GM12865 (cell line): ENCODE measurements around the gene SCAP.

Source experiments
- DNase-seq: peaks from one replicate; pipeline ENCODE4 v3.0.0; 2010; ENCODE audit warnings: low read depth
- H3K4me3 ChIP-seq: 2 replicates; pipeline ENCODE4 v1.5.1; 2011; ENCODE audit warnings: mild to moderate bottlenecking, low read depth, low read length, control low read depth
- TF ChIP-seq, protein P1 (sequence below): IDR thresholded peaks from 2 replicates; pipeline ENCODE4 v1.5.1; 2011; ENCODE audit warnings: low read length, control low read depth, low read depth, inconsistent platforms; ENCODE audit not compliant: insufficient read depth; ENCODE audit errors: missing control alignments

SCAP gene

DNA sequence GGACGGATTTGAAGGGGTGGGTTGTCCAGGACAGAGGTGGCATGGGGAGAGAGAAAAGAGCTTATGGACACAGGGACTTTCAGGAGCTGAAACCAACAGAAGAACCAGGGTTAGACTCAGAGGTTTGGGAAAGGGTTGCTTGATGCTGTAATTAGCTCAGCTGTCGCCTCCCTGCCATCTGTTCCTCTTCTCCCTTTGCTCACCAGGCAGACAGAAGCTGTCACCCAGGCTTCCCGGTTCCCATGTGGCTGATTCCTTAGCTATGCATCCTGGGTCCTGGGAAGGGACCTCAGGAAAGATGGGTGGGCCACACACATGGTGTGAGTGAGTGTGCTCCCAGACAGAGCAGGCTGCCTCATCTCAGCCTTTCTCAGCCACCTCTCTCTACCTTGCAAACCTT lies 80.9 kb downstream of the SCAP start:
- TF ChIP-seq, protein P1, sequence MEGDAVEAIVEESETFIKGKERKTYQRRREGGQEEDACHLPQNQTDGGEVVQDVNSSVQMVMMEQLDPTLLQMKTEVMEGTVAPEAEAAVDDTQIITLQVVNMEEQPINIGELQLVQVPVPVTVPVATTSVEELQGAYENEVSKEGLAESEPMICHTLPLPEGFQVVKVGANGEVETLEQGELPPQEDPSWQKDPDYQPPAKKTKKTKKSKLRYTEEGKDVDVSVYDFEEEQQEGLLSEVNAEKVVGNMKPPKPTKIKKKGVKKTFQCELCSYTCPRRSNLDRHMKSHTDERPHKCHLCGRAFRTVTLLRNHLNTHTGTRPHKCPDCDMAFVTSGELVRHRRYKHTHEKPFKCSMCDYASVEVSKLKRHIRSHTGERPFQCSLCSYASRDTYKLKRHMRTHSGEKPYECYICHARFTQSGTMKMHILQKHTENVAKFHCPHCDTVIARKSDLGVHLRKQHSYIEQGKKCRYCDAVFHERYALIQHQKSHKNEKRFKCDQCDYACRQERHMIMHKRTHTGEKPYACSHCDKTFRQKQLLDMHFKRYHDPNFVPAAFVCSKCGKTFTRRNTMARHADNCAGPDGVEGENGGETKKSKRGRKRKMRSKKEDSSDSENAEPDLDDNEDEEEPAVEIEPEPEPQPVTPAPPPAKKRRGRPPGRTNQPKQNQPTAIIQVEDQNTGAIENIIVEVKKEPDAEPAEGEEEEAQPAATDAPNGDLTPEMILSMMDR = no peak
- no peak overlapping the region for H3K4me3 ChIP-seq
- DNase-seq = no peak

DNA sequence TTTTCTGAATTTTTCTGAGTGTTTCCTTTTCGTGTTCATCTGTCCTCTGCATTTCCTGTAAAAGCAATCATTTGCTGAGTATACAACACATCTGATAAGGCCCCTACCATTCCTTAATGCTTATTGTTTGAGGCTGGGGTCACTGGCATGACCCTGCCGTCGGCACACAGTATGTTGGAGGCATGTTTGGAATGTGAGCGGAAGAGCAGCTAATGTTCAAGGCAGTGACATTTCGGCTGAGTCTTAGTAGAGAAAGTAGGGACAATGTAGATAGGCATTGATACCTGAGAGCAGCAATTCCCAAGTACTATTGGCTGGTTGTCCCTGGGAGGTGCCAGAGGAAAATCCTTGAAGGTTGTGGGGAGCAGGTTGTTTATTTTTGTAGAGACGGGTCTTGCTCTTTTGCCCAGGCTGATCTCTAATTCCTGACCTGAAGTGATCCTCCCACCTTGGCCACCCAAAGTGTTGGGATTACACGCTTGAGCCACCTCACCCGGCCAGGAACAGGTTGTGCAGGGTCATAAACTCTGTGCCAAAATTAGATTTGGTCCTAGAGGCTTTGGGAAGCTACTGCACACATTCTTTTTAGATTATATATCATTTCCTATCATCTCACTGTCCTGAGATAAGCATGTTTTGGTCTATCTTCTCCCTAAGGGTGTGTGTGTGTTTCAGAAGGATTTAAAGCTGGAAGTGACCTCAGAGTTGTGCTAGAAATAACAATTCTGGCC lies 81.4 kb downstream of the SCAP start:
- no peak for DNase-seq
- no peak overlapping the region for H3K4me3 ChIP-seq
- TF ChIP-seq, protein P1 = no peak

DNA sequence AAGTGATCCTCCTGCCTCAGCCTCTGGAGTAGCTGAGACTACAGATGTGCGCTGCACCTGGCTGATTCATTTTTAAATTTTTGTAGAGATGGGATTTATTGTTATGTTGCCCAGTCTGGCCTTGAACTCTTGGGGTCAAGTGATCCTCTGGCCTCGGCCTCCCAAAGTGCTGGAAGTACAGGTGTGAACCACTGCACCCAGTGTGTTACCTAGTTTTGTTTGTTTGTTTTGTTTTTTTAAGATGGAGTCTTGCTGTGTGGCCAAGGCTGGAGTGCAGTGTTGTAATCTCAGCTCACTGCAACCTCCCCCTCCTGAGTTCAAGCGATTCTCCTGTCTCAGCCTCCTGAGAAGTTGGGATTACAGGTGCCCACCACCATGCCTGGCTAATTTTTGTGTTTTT lies 82.8 kb downstream of the SCAP start:
- no peak for DNase-seq
- H3K4me3 ChIP-seq = no peak overlapping the region
- TF ChIP-seq, protein P1 = no peak

DNA sequence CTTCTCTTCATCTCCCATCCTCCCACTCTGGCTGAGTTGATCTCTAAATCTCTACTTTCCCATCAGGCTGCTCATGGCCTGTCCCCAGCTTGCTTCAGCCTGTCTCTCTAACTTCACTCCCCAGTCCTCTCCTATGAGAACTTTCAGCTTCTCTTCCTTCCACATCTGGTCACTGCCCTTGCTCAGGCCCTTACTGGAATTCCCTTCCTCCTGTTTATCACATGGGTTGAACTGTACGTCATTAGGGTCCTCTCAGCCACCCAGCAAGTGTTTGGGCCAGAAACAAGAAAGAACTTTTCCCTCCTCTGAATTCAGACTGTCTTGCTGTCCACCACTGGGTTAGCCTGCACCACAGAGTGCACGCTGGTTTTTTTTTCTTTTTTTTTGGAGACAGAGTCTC lies 89.9 kb downstream of the SCAP start:
- no peak overlapping the region for H3K4me3 ChIP-seq
- TF ChIP-seq, protein P1 = no peak
- no peak for DNase-seq

DNA sequence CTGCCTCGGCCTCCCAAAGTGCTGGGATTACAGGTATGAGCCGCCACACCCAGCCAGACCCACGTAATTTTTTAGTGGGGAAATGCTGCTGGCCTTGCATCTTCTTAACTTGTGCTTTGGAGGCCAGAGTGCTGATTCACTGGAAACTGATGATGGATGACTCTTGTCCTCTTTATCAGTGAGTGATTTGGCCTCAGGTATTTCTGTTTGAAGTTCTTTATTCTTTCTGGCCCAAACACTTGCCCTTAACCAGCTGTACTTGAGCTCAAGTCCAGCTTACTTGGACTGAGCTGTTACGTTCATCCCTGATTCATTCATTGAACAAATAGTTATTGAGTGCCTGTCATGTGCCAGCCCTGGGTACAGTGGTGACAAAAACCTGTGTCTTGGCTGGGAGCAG lies 90.7 kb downstream of the SCAP start:
- H3K4me3 ChIP-seq = no peak overlapping the region
- no peak for DNase-seq
- TF ChIP-seq, protein P1 = no peak

DNA sequence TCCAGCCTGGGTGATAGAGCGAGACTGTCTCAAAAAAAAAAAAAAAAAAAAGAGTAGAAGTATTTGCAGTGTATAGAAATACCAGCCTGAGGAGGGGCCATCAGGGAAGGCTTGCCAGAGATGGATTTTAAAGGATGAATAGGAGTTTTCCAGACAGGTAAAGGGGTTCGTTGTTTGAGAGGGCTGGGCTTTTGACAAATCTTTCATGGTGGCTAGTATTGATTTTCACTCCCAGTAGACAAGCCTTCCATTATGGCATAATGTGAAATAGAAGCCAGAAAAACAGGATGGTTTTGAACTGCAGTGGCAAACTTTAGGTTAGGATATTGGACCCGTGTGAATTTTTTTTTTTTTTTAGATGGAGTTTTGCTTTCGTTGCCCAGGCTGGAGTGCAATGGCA lies 91.3 kb downstream of the SCAP start:
- DNase-seq = no peak
- H3K4me3 ChIP-seq = no peak overlapping the region
- TF ChIP-seq, protein P1 = no peak

DNA sequence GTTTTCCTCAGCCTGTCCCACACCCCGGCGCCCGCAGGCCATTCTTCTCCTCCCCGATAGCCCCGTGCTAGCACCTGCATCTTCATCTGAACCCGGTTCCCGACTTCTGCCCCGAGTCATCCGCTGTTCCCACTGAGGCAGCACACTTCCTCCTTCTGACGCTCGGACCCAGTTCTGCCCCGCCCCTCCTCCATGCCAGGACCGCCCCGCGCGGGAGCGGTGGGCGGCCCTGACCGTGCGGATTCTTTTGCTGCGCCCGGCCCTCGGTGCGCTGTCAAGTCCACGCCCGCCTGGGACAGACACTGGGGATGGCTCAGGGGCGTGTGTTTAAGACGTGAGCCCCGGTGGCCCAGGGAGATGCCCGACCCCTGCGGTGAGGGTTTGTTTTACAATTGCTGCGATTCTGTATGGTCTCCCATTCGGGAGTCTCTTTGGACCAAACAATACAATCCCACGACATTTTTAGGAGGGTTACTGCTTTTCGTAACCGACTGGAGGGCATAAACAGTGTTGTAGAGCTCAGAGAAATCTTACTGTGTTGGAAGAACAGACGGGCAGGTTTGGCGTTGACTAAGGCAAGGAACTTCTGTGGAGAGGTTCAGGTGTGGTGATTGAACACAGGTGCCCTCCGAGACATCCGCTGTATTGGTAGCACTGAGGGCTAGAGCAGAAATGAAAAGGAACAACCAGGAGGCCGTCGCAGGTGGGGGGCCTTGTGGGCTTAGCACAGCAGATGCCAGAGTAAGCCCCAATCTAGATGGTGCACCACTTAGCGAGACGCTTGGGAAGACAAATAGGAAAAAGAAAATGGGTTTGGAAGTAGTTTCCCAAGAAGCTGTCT lies 94.2 kb downstream of the SCAP start:
- TF ChIP-seq, protein P1 = no peak
- peak; percentile 93 for DNase-seq
- H3K4me3 ChIP-seq = peak overlapping the region; percentile 71
